HCT116 (cell line): Measurements from ENCODE around the gene CYREN.

Experiments used
- CTCF ChIP-seq, 3 experiments: fragments of 200-600 bp in 1 of 3; sonication (generic) in 1 of 3; IDR thresholded peaks in 2 of 3; conservative IDR thresholded peaks in 1 of 3; 2 replicates each; pipeline ENCODE4 v1.5.1; 2012 to 2017; ENCODE audit warnings: low read depth in 2 of 3, low read length in 2 of 3, antibody characterized with exemption in 1 of 3, borderline replicate concordance in 1 of 3, control low read depth in 1 of 3, mild to moderate bottlenecking in 1 of 3, mixed read lengths in 1 of 3, mixed run types in 1 of 3, moderate library complexity in 1 of 3; ENCODE audit not compliant: insufficient read depth in 1 of 3
- EZH2 ChIP-seq: fragments of 200-600 bp; sonication (generic); IDR thresholded peaks from 2 replicates; pipeline ENCODE4 v1.6.1; 2017; ENCODE audit warnings: antibody characterized with exemption, mixed run types
- EZH2phosphoT487 ChIP-seq: fragments of 200-600 bp; IDR thresholded peaks from 2 replicates; pipeline ENCODE4 v1.6.1; 2018; ENCODE audit warnings: antibody characterized with exemption, borderline replicate concordance
- FOSL1 ChIP-seq: IDR thresholded peaks from 2 replicates; pipeline ENCODE4 v1.6.1; 2012; ENCODE audit warnings: low read depth
- MAX ChIP-seq: IDR thresholded peaks from 2 replicates; pipeline ENCODE4 v1.6.1; 2012
- POLR2A ChIP-seq: IDR thresholded peaks from 2 replicates; pipeline ENCODE4 v1.7.0; 2011; ENCODE audit warnings: borderline replicate concordance; ENCODE audit not compliant: insufficient read depth, insufficient read length; ENCODE audit errors: extremely low read depth
- SIN3A ChIP-seq: IDR thresholded peaks from 2 replicates; pipeline ENCODE4 v1.6.1; 2012; ENCODE audit warnings: low read depth
- ZBTB33 ChIP-seq: IDR thresholded peaks from 2 replicates; pipeline ENCODE4 v1.6.1; 2011; ENCODE audit warnings: mild to moderate bottlenecking, low read length, moderate library complexity; ENCODE audit not compliant: insufficient replicate concordance; ENCODE audit errors: extremely low read depth
- ZNF274 ChIP-seq: fragments of 200-500 bp; sonication (Bioruptor generic); IDR thresholded peaks from 2 replicates; pipeline ENCODE4 v1.6.1; 2014; ENCODE audit warnings: mild to moderate bottlenecking, low read depth, low read length, inconsistent platforms
- TF ChIP-seq, protein P1 (sequence below): IDR thresholded peaks from 2 replicates; pipeline ENCODE4 v1.6.1; 2012

DNA sequence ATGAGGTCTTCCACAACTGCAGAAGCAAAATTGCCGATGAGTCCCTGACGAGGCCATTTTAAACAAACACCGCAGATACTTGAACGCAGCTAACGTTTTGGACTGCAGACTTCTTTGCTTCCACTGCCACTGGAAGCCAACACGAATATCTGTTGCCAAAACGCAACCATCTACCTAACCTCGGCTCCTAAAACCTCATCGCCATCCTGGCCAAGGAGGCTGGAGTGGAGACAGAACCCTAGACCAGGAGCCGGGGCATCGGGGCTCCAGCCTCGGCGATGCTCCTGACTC, 40.3 kb upstream of the CYREN start:
- TF ChIP-seq POLR2A (no peak), CTCF (IDR thresholded peaks at IDR 0.05 in 2 of 3, conservative IDR thresholded peaks at IDR 0.05 in 1 of 3; ENCODE audit: borderline replicate concordance in 1 of 3, insufficient read depth in 1 of 3, low read depth in 2 of 3, low read length in 2 of 3) (no peak), FOSL1 (no peak), EZH2 (no peak), ZBTB33 (no peak), MAX (no peak), ZNF274 (no peak), SIN3A (0 out of 2 replicates have a peak, but pooled peaks have one; percentile 18), EZH2phosphoT487 (no peak)
- TF ChIP-seq, protein P1, sequence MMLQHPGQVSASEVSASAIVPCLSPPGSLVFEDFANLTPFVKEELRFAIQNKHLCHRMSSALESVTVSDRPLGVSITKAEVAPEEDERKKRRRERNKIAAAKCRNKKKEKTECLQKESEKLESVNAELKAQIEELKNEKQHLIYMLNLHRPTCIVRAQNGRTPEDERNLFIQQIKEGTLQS = no peak
